HG02870 (cell line): ENCODE results near the gene UBAC1.

Source experiments
- ATAC-seq: cut with Tn5 transposase; IDR thresholded peaks from one replicate; pipeline ENCODE4 v1.9.1; 2021; ENCODE audit warnings: mild to moderate bottlenecking, moderate library complexity; ENCODE audit not compliant: unreplicated experiment

Gene UBAC1

GRCh38 chr9:135994501-135995192 lies 33.5 kb upstream of the UBAC1 start:
- no peak for ATAC-seq

- no peak for ATAC-seq
Observed at GRCh38 chr9:135993765-135994500, 32.8 kb upstream of the UBAC1 start.

- no peak for ATAC-seq
Observed at GRCh38 chr9:135993409-135993742, 32.2 kb upstream of the UBAC1 start.

- no peak for ATAC-seq
Observed at GRCh38 chr9:135992486-135993408, 31.6 kb upstream of the UBAC1 start.

GRCh38 chr9:135991771-135992170 lies 30.6 kb upstream of the UBAC1 start:
- no peak for ATAC-seq

GRCh38 chr9:135990468-135991429 lies 29.6 kb upstream of the UBAC1 start:
- no peak for ATAC-seq

- ATAC-seq = no peak
Observed at GRCh38 chr9:135989722-135990467, 28.7 kb upstream of the UBAC1 start.

DNA sequence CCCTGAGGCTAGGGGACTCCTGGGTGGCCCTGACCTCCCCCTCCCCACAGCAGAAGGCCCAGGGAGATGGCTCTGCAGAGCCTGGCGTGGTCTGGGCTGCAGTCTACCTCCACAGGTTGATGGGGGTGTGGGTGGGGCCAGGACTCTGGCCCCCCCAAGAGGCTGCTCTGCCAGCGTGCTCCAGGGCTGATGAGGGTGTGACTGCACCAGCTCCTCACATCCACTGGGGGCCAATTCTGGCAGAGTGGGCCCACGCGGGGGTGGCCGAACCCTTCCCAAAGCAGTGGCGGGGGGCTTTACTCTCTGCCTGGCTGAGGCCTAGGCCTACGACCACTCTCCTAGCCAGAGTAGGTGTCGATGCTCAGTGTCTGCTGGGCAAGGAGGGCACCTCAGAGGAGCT lies 28.0 kb upstream of the UBAC1 start:
- ATAC-seq = no peak

- ATAC-seq = no peak
Observed at GRCh38 chr9:135988493-135988892, 27.3 kb upstream of the UBAC1 start.

DNA sequence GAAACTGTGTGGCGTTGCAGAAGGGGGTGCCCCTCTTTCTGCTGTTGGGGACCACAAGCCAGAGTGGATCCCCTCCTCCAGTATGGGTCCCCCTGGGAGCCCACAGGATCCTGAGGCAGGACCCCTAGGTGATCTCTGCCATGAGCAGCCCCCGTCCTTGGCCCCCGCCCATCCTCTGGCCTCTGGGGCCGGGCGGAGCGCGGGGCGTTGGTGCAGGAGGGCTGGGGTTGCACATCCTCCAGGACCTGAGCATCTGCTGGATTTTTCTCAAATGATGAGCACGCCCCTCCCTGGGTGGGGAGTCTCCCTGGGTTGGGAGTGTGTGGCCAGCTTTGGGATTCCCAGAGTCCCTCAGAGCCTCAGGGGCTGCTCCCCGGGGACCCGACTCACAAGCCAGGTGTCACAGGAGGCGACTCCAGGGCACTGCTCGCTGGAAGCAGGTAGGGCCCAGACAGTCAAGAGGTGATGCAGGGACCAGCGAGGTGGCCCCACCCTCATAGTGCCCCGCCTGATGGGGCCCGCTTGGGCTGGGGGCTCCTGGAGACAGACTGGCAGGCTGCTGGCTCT lies 26.7 kb upstream of the UBAC1 start:
- no peak for ATAC-seq

GRCh38 chr9:135986605-135987004 lies 25.4 kb upstream of the UBAC1 start:
- ATAC-seq = no peak

DNA sequence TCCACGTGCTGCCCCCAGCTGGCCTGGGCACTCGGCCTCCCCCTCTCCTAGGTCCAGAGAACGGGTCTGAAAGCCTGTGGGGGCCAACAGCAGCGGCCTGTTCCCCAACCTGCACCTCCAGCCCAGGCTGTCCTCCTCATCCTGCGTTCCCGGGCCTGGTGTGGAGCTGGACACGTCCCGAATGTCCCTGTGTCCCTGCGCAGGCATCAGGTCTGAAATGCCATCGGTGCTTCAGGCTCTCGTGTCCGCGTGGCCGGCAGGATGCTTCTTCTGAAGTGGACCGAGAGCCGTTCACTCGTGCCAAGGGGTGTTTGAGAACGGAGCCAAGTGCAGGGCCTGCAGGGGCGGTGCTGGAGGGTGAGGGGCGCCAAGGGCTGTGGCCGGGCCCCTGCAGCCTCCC lies 24.7 kb upstream of the UBAC1 start:
- no peak for ATAC-seq

- ATAC-seq = no peak
Observed at GRCh38 chr9:135985459-135985774, 24.2 kb upstream of the UBAC1 start.

DNA sequence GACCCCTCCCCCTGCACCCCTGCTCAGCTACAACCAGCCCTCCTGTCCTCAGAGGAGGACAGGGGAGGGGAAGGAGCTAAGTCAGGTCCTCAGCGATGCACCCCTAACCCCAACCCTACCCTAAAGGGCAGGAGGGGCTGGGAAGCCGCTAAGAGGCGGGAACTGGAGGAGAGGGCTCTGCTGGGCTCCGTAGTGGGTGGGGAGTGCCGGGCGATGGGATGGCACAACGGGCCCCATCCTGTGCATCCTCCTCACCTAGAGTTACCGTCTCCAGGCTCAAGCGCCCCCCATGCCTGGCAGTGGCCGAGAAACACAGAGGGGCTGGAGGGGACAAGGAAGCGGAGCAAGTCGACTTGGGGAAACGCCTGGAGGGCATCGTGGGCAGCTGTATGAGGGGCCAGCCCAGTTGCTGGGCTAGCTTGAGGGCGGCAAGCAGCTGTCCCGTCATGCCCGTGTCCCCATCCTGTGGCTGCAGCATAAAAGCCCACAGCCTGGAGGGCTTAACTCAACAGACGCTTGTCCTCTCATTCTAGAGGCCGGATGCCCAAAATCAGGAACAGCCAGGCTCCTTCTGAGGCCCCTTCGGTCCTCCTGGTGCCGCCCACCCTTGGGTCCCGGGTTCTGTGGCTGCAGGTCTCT lies 23.0 kb upstream of the UBAC1 start:
- ATAC-seq = no peak

DNA sequence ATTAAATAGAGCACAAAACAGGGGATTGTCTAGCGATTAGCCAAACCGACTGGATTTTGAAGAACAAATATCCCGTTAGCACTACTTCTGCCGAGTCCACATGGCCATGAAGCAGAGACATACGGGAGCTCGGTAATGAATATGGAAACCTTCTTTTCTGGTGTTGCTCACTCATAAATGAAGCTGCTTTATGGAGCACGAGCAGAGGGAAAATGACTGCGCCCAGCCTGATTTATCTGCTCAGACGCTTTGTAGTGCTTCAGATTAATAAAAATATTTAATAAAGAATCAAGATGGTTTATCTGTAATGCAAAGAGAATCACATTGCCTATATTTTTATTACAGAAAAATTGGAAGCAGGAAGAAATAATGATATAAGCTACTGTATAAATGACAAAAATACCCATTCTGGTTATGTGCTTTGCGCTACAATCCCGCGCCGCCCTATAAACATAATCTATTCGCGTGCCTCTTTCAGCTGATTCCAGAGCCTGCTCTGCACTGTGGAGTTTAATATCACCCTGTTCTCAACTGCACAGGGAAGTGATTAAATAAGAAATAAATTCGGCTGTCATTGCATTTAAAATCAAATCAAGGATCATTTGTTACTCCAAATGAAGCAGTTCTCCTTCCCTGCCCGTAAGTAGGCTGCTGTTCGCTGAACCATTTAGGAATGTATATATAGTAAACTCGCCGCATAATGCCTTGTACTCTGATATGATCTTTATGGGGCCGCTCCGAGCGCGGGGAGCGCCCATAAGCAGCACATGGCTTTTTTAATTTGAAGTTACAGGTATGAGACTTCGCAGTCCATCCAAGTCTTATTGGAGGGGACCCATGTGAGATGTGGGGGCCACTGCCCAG lies 22.3 kb upstream of the UBAC1 start:
- ATAC-seq = no peak

GRCh38 chr9:135982499-135983207 lies 21.5 kb upstream of the UBAC1 start:
- ATAC-seq = no peak

- no peak for ATAC-seq
Observed at GRCh38 chr9:135980926-135981630, 19.9 kb upstream of the UBAC1 start.
